ENCODE results near the gene NOS3.
A peak's percentile ranks its signal among the peaks of the same experiment; 100 is the strongest.

The NOS3 gene

DNA sequence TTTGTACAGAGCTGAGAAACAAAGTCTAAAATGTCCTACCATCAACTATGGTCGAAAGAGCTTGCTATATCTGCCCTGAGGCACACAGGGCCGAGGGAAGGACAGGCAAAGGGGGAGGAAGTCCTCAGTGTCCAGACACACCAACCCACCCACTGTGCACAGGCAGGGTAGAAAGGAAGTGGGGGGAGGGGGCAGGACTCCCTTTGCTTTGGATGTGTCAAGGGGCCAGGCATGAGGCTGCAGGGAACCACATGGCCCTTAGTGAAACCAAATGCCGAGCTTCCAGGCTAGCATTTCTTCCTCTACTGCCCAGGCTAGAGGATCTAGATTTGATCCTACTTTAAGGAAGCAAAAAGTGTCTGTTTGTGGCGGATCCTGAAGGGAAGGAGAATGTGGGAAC lies 41.3 kb upstream of the NOS3 start:
- Histone ChIP-seq H3K27me3 (ENCODE audit: insufficient read depth, poor library complexity, severe bottlenecking) (no peaks in the 10 kb centered on the region), H3K36me3 (ENCODE audit: low read depth) (no peaks in the 10 kb centered on the region), H3K9me3 (ENCODE audit: severe bottlenecking) (no peaks in the 10 kb centered on the region), H3K4me1 (ENCODE audit: insufficient read depth, poor library complexity, severe bottlenecking) (peaks cover 6% of the 10 kb centered on the region), H3K27ac (ENCODE audit: poor library complexity, severe bottlenecking) (no peak overlapping the region), H3K4me3 (ENCODE audit: severe bottlenecking) (no peak overlapping the region)
- DNase-seq (ENCODE audit: low spot score) (peak; percentile 18), ATAC-seq (ENCODE audit: low read depth) (no peak)
- TF ChIP-seq, protein P1, sequence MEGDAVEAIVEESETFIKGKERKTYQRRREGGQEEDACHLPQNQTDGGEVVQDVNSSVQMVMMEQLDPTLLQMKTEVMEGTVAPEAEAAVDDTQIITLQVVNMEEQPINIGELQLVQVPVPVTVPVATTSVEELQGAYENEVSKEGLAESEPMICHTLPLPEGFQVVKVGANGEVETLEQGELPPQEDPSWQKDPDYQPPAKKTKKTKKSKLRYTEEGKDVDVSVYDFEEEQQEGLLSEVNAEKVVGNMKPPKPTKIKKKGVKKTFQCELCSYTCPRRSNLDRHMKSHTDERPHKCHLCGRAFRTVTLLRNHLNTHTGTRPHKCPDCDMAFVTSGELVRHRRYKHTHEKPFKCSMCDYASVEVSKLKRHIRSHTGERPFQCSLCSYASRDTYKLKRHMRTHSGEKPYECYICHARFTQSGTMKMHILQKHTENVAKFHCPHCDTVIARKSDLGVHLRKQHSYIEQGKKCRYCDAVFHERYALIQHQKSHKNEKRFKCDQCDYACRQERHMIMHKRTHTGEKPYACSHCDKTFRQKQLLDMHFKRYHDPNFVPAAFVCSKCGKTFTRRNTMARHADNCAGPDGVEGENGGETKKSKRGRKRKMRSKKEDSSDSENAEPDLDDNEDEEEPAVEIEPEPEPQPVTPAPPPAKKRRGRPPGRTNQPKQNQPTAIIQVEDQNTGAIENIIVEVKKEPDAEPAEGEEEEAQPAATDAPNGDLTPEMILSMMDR (IDR thresholded peaks at IDR 0.05; ENCODE audit: poor library complexity, severe bottlenecking) = no peak

DNA sequence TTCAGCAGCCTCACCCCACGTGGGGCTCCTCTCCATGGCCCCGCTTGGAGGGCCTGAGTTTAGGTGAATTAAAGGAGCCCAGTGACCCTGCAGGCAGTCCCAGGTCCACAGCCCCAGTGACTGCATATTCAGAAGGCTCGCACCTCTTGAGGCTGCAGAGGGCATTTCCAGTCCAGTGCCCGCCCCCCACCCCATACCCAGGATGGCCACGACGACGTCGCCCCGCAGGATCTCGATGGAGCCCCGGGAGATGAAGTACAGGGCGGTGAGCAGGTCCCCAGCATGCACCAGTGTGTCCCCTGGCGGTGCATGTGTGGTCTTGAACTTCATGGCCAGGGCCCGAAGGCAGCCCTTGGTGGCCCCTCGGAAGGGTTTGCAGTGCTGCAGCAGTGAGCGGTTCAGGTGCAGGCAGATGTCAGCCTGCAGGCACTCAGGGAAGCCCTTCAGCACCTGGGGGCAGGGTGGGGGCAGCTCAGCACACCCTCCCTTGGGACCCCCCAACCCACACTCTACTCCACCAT lies 40.8 kb upstream of the NOS3 start:
- H3K27me3 ChIP-seq (ENCODE audit: insufficient read depth, poor library complexity, severe bottlenecking) = no peaks in the 10 kb centered on the region
- H3K4me1 ChIP-seq (ENCODE audit: insufficient read depth, poor library complexity, severe bottlenecking) = peaks cover 1% of the 10 kb centered on the region
- no peak overlapping the region for H3K4me3 ChIP-seq (ENCODE audit: severe bottlenecking)
- no peaks in the 10 kb centered on the region for H3K36me3 ChIP-seq (ENCODE audit: low read depth)
- DNase-seq (ENCODE audit: low spot score) (peak; percentile 40), ATAC-seq (ENCODE audit: low read depth) (no peak)
- no peaks in the 10 kb centered on the region for H3K9me3 ChIP-seq (ENCODE audit: severe bottlenecking)
- no peak overlapping the region for H3K27ac ChIP-seq (ENCODE audit: poor library complexity, severe bottlenecking)
- TF ChIP-seq, protein P1 (IDR thresholded peaks at IDR 0.05; ENCODE audit: poor library complexity, severe bottlenecking) = no peak

DNA sequence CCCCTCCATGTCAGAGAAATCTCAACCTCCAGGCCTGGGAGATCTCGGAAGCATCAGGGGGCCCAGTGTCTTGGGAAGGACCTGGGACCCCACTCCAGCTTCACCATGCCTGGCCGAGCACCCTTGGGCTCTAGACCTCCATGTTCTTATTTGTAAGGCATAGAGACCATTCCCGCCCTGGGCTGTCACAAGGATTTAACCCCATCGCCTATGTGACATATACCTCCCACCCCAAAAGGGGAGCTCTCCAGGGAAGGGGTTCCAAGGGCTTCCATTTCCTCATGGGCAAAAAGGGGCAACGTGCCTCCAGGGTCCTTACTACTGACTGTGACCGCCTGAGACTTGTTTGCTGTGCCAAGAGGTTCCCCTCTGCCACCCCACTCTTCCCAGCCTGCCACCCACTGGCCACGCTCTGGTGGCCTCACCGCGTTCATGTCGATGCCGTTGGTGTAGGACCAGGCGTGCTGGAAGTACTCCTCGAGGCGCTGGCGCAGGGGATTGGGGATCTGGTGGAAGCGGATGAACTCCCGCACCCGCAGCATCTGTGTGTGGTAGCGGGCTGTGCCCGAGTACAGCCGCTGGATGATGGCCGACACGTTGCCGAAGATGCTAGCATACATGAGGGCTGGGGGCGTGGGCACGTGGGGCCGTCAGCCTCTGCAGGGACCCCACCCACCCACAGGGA lies 40.2 kb upstream of the NOS3 start:
- H3K4me1 ChIP-seq (ENCODE audit: insufficient read depth, poor library complexity, severe bottlenecking) = no peaks in the 10 kb centered on the region
- H3K9me3 ChIP-seq (ENCODE audit: severe bottlenecking) = no peaks in the 10 kb centered on the region
- peak; percentile 60 for DNase-seq (ENCODE audit: low spot score)
- no peak overlapping the region for H3K4me3 ChIP-seq (ENCODE audit: severe bottlenecking)
- no peak overlapping the region for H3K27ac ChIP-seq (ENCODE audit: poor library complexity, severe bottlenecking)
- ATAC-seq (ENCODE audit: low read depth) = no peak
- TF ChIP-seq, protein P1 (IDR thresholded peaks at IDR 0.05; ENCODE audit: poor library complexity, severe bottlenecking) = no peak
- no peaks in the 10 kb centered on the region for H3K36me3 ChIP-seq (ENCODE audit: low read depth)
- no peaks in the 10 kb centered on the region for H3K27me3 ChIP-seq (ENCODE audit: insufficient read depth, poor library complexity, severe bottlenecking)

DNA sequence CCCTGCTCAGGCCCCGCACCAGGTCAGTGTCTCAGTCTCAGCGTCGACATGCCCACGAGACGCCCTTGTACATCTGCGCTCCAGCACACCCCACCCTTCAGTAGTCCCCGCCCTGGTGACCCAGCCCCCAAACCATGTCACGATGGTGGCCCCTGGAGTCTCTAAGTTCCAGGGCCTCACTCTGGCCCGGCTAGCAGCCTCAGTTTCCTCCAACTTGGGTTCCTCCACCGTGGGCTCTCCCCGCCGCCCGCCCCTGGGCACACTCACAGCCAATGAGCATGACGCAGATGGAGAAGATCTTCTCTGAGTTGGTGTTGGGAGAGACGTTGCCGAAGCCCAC lies 39.7 kb upstream of the NOS3 start:
- DNase-seq (ENCODE audit: low spot score) = no peak
- TF ChIP-seq, protein P1 (IDR thresholded peaks at IDR 0.05; ENCODE audit: poor library complexity, severe bottlenecking) = no peak
- Histone ChIP-seq H3K4me3 (ENCODE audit: severe bottlenecking) (no peak overlapping the region), H3K36me3 (ENCODE audit: low read depth) (no peaks in the 10 kb centered on the region), H3K4me1 (ENCODE audit: insufficient read depth, poor library complexity, severe bottlenecking) (no peaks in the 10 kb centered on the region), H3K27me3 (ENCODE audit: insufficient read depth, poor library complexity, severe bottlenecking) (no peaks in the 10 kb centered on the region), H3K27ac (ENCODE audit: poor library complexity, severe bottlenecking) (no peak overlapping the region), H3K9me3 (ENCODE audit: severe bottlenecking) (no peaks in the 10 kb centered on the region)
- no peak for ATAC-seq (ENCODE audit: low read depth)

DNA sequence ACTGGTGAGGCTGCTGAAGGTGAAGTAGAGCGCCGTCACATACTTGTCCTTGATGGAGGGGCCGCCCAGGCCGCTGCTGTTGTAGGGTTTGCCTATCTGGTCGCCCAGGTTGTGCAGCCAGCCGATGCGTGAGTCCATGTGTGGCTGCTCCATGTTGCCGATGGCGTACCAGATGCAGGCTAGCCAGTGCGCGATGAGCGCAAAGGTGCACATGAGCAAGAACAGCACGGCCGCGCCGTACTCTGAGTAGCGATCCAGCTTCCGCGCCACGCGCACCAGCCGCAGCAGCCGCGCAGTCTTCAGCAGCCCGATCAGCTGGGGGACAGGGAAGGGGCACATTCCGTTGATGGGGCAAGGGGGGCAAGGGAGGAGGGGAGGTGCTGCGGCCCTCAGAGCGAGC lies 39.3 kb upstream of the NOS3 start:
- Histone ChIP-seq H3K36me3 (ENCODE audit: low read depth) (no peaks in the 10 kb centered on the region), H3K9me3 (ENCODE audit: severe bottlenecking) (no peaks in the 10 kb centered on the region), H3K27me3 (ENCODE audit: insufficient read depth, poor library complexity, severe bottlenecking) (no peaks in the 10 kb centered on the region), H3K4me1 (ENCODE audit: insufficient read depth, poor library complexity, severe bottlenecking) (no peaks in the 10 kb centered on the region), H3K4me3 (ENCODE audit: severe bottlenecking) (no peak overlapping the region), H3K27ac (ENCODE audit: poor library complexity, severe bottlenecking) (no peak overlapping the region)
- peak; percentile 52 for DNase-seq (ENCODE audit: low spot score)
- no peak for ATAC-seq (ENCODE audit: low read depth)
- TF ChIP-seq, protein P1 (IDR thresholded peaks at IDR 0.05; ENCODE audit: poor library complexity, severe bottlenecking) = no peak

Measured in RWPE2 (cell line).